Spleen (tissue), 11 donors: ENCODE data around the gene WDR1. TPM values are rescaled to one million over a fixed set of nuclear protein-coding genes. Genes with fewer than 3 reads are reported as not detected.

Experiments
- DNase-seq: peaks from one replicate; pipeline ENCODE4 v3.0.0-alpha.2; 2020
- H3K27ac ChIP-seq, 8 donors: fragments of 200-600 bp; sonication (generic) in 7 of 8; 1 replicate in 4 of 8; 2 replicates in 4 of 8; pipeline versions ENCODE4 v1.5.0 to v1.8.0; 2016 to 2021; ENCODE audit warnings: inconsistent platforms in 4 of 8, mild to moderate bottlenecking in 4 of 8, moderate library complexity in 1 of 8
- H3K27me3 ChIP-seq, 7 donors: fragments of 200-600 bp; sonication (generic) in 6 of 7; replicated peaks in 1 of 7; 1 replicate in 4 of 7; 2 replicates in 3 of 7; pipeline versions ENCODE4 v1.5.0 to v1.8.0; 2016 to 2021; ENCODE audit warnings: inconsistent platforms in 3 of 7, mild to moderate bottlenecking in 1 of 7
- H3K36me3 ChIP-seq, 6 donors: fragments of 200-600 bp; sonication (generic) in 5 of 6; 1 replicate in 4 of 6; 2 replicates in 2 of 6; pipeline versions ENCODE4 v1.5.0 to v1.8.0; 2016 to 2021; ENCODE audit warnings: inconsistent platforms in 2 of 6
- H3K4me1 ChIP-seq, 6 donors: fragments of 200-600 bp; sonication (generic) in 5 of 6; 1 replicate in 3 of 6; 2 replicates in 3 of 6; pipeline versions ENCODE4 v1.5.0 to v1.8.0; 2016 to 2021; ENCODE audit warnings: inconsistent platforms in 3 of 6
- H3K4me3 ChIP-seq, 8 donors: fragments of 200-600 bp; sonication (generic) in 7 of 8; 1 replicate in 4 of 8; 2 replicates in 4 of 8; pipeline versions ENCODE4 v1.5.0 to v1.8.0; 2016 to 2021; ENCODE audit warnings: inconsistent platforms in 4 of 8, mild to moderate bottlenecking in 4 of 8, moderate library complexity in 2 of 8
- H3K9me3 ChIP-seq, 8 donors: fragments of 200-600 bp; sonication (generic) in 7 of 8; 1 replicate in 4 of 8; 2 replicates in 4 of 8; pipeline versions ENCODE4 v1.5.0 to v1.8.0; 2016 to 2021; ENCODE audit warnings: inconsistent platforms in 4 of 8
- POLR2A ChIP-seq, 3 donors: fragments of 450-650 bp; IDR thresholded peaks; one replicate each; pipeline ENCODE4 v1.5.1; 2017; ENCODE audit warnings: antibody characterized with exemption in 3 of 3, mild to moderate bottlenecking in 1 of 3
- POLR2AphosphoS5 ChIP-seq, 3 donors: sonication (generic); formaldehyde crosslinking; IDR thresholded peaks; one replicate each; pipeline ENCODE4 v1.5.1; 2017; ENCODE audit warnings: antibody characterized with exemption in 3 of 3
- WGBS, 5 donors: extraction: QIAGEN DNeasy Blood & Tissue Kit in 3 of 5; methylation state at CpG; one replicate each; pipeline versions ENCODE4 v1.1.5 to v1.1.7; 2013 to 2018; 5-methylcytosine and 5-hydroxymethylcytosine counted together
- intact Hi-C: fragments of 100-400 bp; cut with DNase I; formaldehyde crosslinking; loops from one replicate; pipeline ENCODE4 v1.15.0; 2023; ENCODE audit warnings: low total_unique reads
- polyA plus RNA-seq, 3 donors: library from polyadenylated mRNA; stranded (reverse); fragments of 200-250 nt; gene quantifications; one replicate each; pipeline ENCODE4 v1.2.1, GENCODE V29; 2013
- total RNA-seq, 7 donors: library from RNA; depleted of rRNA in 3 of 7; stranded (reverse); fragments of >200 nt in 3 of 7; fragmentation: NEBNext Ultra II Directional in 4 of 7; extraction: Animal tissue kit (Norgen Biotek cat#: 25700) in 4 of 7; gene quantifications; one replicate each; pipeline versions ENCODE4 v1.1.0 to v1.2.1, GENCODE V29; 2016 to 2021
- TF ChIP-seq, protein P1 (sequence below), 11 experiments: fragments of 200-600 bp in 7 of 11; fragments of 450-650 bp in 4 of 11; sonication (generic) in 4 of 11; IDR thresholded peaks in 8 of 11; conservative IDR thresholded peaks in 3 of 11; 1 replicate in 7 of 11; 2 replicates in 4 of 11; pipeline versions ENCODE4 v1.4.0 to v1.8.0; 2016 to 2021; ENCODE audit warnings: antibody characterized with exemption in 11 of 11, inconsistent platforms in 4 of 11, mild to moderate bottlenecking in 1 of 11
- donor health status: healthy with polysubstance abuse.
- donor health status: DM: no; HTN: no; CAD: no; lungs with moderate emphysema.
- donor health status: DM: no; HTN: no; CAD: no.
- donor health status: Bipolar disorder and iron deficiency.
- donor health status: healthy.
- donor health status: DM: no; HTN: no; CAD: no.
- donor health status: DM: yes; HTN: yes; CAD: no.

Gene WDR1
- total and polyA plus RNA-seq, 10 donors = 56.6 to 377 (median 147) TPM

DNA sequence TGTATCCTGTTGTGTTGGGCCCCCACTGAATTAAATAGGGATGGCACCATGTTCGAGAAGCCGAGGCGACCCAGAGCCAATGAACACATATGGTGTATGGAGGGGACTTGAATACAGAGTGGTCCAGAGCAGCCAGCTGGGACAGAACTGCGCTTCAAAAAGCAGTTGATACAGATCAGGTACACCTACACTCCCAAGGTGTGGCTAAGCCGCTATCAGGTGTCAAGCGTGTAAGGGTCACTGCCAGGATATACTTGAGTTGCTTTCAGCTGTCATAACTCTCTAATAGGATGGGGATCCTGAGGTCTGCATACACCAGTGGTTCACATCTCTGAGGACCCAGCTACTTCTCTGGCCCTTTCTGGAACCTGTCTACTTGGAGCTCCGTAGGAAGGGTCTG, 3.2 kb upstream of the WDR1 start:
- TF ChIP-seq, protein P1, sequence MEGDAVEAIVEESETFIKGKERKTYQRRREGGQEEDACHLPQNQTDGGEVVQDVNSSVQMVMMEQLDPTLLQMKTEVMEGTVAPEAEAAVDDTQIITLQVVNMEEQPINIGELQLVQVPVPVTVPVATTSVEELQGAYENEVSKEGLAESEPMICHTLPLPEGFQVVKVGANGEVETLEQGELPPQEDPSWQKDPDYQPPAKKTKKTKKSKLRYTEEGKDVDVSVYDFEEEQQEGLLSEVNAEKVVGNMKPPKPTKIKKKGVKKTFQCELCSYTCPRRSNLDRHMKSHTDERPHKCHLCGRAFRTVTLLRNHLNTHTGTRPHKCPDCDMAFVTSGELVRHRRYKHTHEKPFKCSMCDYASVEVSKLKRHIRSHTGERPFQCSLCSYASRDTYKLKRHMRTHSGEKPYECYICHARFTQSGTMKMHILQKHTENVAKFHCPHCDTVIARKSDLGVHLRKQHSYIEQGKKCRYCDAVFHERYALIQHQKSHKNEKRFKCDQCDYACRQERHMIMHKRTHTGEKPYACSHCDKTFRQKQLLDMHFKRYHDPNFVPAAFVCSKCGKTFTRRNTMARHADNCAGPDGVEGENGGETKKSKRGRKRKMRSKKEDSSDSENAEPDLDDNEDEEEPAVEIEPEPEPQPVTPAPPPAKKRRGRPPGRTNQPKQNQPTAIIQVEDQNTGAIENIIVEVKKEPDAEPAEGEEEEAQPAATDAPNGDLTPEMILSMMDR (IDR thresholded peaks at IDR 0.05 in 8 of 11, conservative IDR thresholded peaks at IDR 0.05 in 3 of 11) = no peak
- no peak for TF ChIP-seq POLR2AphosphoS5 (IDR thresholded peaks at IDR 0.05)
- no peak for TF ChIP-seq POLR2A (IDR thresholded peaks at IDR 0.05)
- peaks cover 0 to 10% (median 6%) of the 10 kb centered on the region in 6 donors for H3K36me3 ChIP-seq
- WGBS, 5 donors = 94 to 97% (median 94%) methylated on average over 7 of the region's 7 CpGs
- no peaks in the 10 kb centered on the region for H3K9me3 ChIP-seq
- no peak for DNase-seq
- H3K4me1 ChIP-seq = peaks cover 12 to 49% (median 46%) of the 10 kb centered on the region in 6 donors
- no peak overlapping the region for H3K27ac ChIP-seq
- H3K4me3 ChIP-seq = no peak overlapping the region
- H3K27me3 ChIP-seq = peaks cover 0 to 6% (median 0%) of the 10 kb centered on the region in 7 donors
- intact Hi-C loops = no loop called here

DNA sequence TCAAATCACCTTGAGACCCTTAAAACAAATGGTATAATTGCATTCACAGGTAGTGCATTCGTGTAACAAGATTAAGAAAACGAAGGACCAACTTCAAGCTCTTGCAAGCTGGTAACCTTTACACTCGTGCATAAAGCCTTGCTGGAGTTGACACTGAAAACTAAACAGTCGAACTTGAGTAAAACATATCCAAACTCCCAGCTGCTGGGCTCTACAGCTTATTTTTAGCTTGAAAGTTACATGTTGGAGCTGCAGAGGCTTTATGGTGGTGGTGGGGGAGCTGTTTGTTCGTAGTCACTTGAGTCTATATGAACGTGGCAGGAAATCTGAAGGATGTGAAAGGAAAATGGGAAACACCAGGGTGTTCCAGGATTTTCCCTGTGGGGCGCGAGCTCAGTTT, 2.7 kb upstream of the WDR1 start:
- Histone ChIP-seq H3K4me1 (peaks cover 14 to 51% (median 47%) of the 10 kb centered on the region in 6 donors), H3K4me3 (no peak overlapping the region), H3K36me3 (peaks cover 0 to 15% (median 10%) of the 10 kb centered on the region in 6 donors), H3K9me3 (no peaks in the 10 kb centered on the region), H3K27me3 (peaks cover 0 to 6% (median 0%) of the 10 kb centered on the region in 7 donors), H3K27ac (no peak overlapping the region)
- WGBS, 5 donors = 82 to 91% (median 85%) methylated on average over 7 to 8 of the region's 8 CpGs
- intact Hi-C loops = no loop called here
- no peak for TF ChIP-seq POLR2AphosphoS5 (IDR thresholded peaks at IDR 0.05)
- TF ChIP-seq, protein P1 (IDR thresholded peaks at IDR 0.05 in 8 of 11, conservative IDR thresholded peaks at IDR 0.05 in 3 of 11) = no peak
- no peak for TF ChIP-seq POLR2A (IDR thresholded peaks at IDR 0.05)
- no peak for DNase-seq

DNA sequence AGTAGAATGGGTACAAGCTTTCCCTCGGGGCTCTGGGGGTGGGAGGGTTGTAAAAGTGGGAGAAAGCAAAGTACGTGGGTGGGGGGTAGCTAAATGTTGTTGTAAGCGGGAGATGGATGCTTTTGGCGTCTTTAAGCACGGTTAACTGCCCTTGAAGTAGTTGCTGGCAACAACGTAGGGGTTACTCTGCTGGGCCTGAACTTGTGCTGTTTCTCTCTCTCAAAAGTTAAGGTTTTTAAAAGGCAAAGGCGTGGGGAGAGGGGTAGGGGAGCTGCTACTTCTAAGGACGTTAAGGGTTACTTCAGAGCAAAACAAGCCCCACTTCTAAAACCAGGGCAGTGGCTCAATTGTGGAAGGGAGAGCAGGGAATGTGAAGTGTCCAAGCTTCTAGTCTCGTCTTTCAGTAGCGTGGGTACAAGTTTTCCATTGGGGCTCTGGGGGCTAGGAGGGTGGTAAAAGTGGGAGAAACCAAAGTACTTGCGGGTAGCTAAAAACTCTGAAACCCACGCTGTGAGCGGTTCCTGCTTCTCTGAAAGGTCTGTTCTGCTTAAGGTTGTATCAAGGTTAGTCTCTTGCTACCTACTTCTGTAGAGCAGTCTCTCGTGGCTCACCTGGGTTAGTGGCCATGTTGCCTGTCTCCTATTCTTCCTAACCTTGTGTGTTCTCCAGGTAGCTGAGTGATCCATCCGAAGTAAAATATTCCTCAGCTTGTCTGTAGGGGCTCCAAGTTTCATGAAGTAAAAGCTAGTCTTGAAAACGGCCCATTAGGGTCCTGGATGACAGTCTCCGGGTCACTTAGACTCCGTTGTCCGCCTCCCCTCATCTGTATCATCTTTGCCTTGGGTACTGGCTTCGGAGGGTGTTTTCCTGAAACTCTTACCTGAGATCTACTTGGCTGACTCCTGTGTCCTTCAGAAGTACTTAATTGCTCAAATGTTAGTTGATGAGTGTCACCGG, 1.7 kb upstream of the WDR1 start:
- peaks cover 0 to 4% (median 0%) of the 10 kb centered on the region in 7 donors for H3K27me3 ChIP-seq
- peaks cover 14 to 51% (median 47%) of the 10 kb centered on the region in 6 donors for H3K4me1 ChIP-seq
- peak overlapping the region; percentile 55 to 97 (median 96) for H3K27ac ChIP-seq
- peak overlapping the region in 5 of 8 donors; percentile 76 to 98 (median 96) for H3K4me3 ChIP-seq
- no peak for DNase-seq
- 56 to 76% (median 65%) methylated on average over 21 of the region's 21 CpGs for WGBS, 5 donors
- H3K36me3 ChIP-seq = peaks cover 0 to 24% (median 19%) of the 10 kb centered on the region in 6 donors
- intact Hi-C loops = no loop called here
- TF ChIP-seq POLR2A (IDR thresholded peaks at IDR 0.05) (no peak), POLR2AphosphoS5 (IDR thresholded peaks at IDR 0.05) (no peak)
- TF ChIP-seq, protein P1 (IDR thresholded peaks at IDR 0.05 in 8 of 11, conservative IDR thresholded peaks at IDR 0.05 in 3 of 11) = no peak
- no peaks in the 10 kb centered on the region for H3K9me3 ChIP-seq
